Spleen (tissue), 11 donors: ENCODE data around the gene RPTN. TPM values are rescaled to one million over a fixed set of nuclear protein-coding genes. Genes with fewer than 3 reads are reported as not detected.

ENCODE experiments used
- DNase-seq: peaks from one replicate; pipeline ENCODE4 v3.0.0-alpha.2; 2020
- H3K27ac ChIP-seq, 8 donors: fragments of 200-600 bp; sonication (generic) in 7 of 8; 1 replicate in 4 of 8; 2 replicates in 4 of 8; pipeline versions ENCODE4 v1.5.0 to v1.8.0; 2016 to 2021; ENCODE audit warnings: inconsistent platforms in 4 of 8, mild to moderate bottlenecking in 4 of 8, moderate library complexity in 1 of 8
- H3K27me3 ChIP-seq, 7 donors: fragments of 200-600 bp; sonication (generic) in 6 of 7; replicated peaks in 1 of 7; 1 replicate in 4 of 7; 2 replicates in 3 of 7; pipeline versions ENCODE4 v1.5.0 to v1.8.0; 2016 to 2021; ENCODE audit warnings: inconsistent platforms in 3 of 7, mild to moderate bottlenecking in 1 of 7
- H3K36me3 ChIP-seq, 6 donors: fragments of 200-600 bp; sonication (generic) in 5 of 6; 1 replicate in 4 of 6; 2 replicates in 2 of 6; pipeline versions ENCODE4 v1.5.0 to v1.8.0; 2016 to 2021; ENCODE audit warnings: inconsistent platforms in 2 of 6
- H3K4me1 ChIP-seq, 6 donors: fragments of 200-600 bp; sonication (generic) in 5 of 6; 1 replicate in 3 of 6; 2 replicates in 3 of 6; pipeline versions ENCODE4 v1.5.0 to v1.8.0; 2016 to 2021; ENCODE audit warnings: inconsistent platforms in 3 of 6
- H3K4me3 ChIP-seq, 8 donors: fragments of 200-600 bp; sonication (generic) in 7 of 8; 1 replicate in 4 of 8; 2 replicates in 4 of 8; pipeline versions ENCODE4 v1.5.0 to v1.8.0; 2016 to 2021; ENCODE audit warnings: inconsistent platforms in 4 of 8, mild to moderate bottlenecking in 4 of 8, moderate library complexity in 2 of 8
- H3K9me3 ChIP-seq, 8 donors: fragments of 200-600 bp; sonication (generic) in 7 of 8; 1 replicate in 4 of 8; 2 replicates in 4 of 8; pipeline versions ENCODE4 v1.5.0 to v1.8.0; 2016 to 2021; ENCODE audit warnings: inconsistent platforms in 4 of 8
- POLR2A ChIP-seq, 3 donors: fragments of 450-650 bp; IDR thresholded peaks; one replicate each; pipeline ENCODE4 v1.5.1; 2017; ENCODE audit warnings: antibody characterized with exemption in 3 of 3, mild to moderate bottlenecking in 1 of 3
- POLR2AphosphoS5 ChIP-seq, 3 donors: sonication (generic); formaldehyde crosslinking; IDR thresholded peaks; one replicate each; pipeline ENCODE4 v1.5.1; 2017; ENCODE audit warnings: antibody characterized with exemption in 3 of 3
- WGBS, 5 donors: extraction: QIAGEN DNeasy Blood & Tissue Kit in 3 of 5; methylation state at CpG; one replicate each; pipeline versions ENCODE4 v1.1.5 to v1.1.7; 2013 to 2018; 5-methylcytosine and 5-hydroxymethylcytosine counted together
- intact Hi-C: fragments of 100-400 bp; cut with DNase I; formaldehyde crosslinking; loops from one replicate; pipeline ENCODE4 v1.15.0; 2023; ENCODE audit warnings: low total_unique reads
- polyA plus RNA-seq, 3 donors: library from polyadenylated mRNA; stranded (reverse); fragments of 200-250 nt; gene quantifications; one replicate each; pipeline ENCODE4 v1.2.1, GENCODE V29; 2013
- total RNA-seq, 7 donors: library from RNA; depleted of rRNA in 3 of 7; stranded (reverse); fragments of >200 nt in 3 of 7; fragmentation: NEBNext Ultra II Directional in 4 of 7; extraction: Animal tissue kit (Norgen Biotek cat#: 25700) in 4 of 7; gene quantifications; one replicate each; pipeline versions ENCODE4 v1.1.0 to v1.2.1, GENCODE V29; 2016 to 2021
- TF ChIP-seq, protein P1 (sequence below), 11 experiments: fragments of 200-600 bp in 7 of 11; fragments of 450-650 bp in 4 of 11; sonication (generic) in 4 of 11; IDR thresholded peaks in 8 of 11; conservative IDR thresholded peaks in 3 of 11; 1 replicate in 7 of 11; 2 replicates in 4 of 11; pipeline versions ENCODE4 v1.4.0 to v1.8.0; 2016 to 2021; ENCODE audit warnings: antibody characterized with exemption in 11 of 11, inconsistent platforms in 4 of 11, mild to moderate bottlenecking in 1 of 11
- donor health status: healthy with polysubstance abuse.
- donor health status: DM: no; HTN: no; CAD: no; lungs with moderate emphysema.
- donor health status: DM: no; HTN: no; CAD: no.
- donor health status: Bipolar disorder and iron deficiency.
- donor health status: healthy.
- donor health status: DM: no; HTN: no; CAD: no.
- donor health status: DM: yes; HTN: yes; CAD: no.

Gene RPTN
- total and polyA plus RNA-seq, 10 donors = not detected

DNA sequence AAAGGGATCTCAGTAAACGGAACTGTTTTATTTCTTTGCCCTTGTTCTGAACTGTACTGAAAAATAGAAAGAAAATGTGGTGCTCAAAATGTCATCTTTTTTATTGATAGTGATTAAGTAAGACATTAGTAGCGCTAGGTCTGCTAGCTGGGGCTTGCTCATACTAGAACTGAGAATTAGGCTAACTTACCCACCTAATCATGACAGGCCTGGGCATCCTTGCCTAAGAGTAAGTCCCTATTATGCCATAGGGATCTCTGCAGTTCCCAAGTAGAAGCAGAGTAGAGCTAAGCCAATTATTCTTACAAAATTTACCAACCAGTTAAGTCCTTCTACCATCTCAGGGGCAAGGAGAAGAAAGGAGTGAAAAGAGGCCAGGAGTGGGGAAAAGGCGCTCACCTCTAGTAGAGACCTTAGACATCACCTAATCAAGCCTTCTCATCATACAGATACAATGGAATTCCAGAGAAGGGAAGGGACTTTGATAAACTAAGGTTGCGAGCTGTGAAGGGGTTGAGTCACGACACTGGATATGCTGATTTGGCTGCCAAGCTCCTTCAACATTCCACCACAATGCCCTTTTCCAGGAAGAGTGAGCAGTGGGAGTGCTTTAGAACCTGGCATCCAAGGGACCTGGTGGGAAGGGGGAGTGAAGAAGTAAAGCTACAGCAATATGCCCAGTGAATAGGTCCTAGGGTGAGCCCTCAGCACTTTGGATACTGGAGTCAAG, 27.7 kb upstream of the RPTN start:
- no peaks in the 10 kb centered on the region for H3K9me3 ChIP-seq
- H3K27ac ChIP-seq = no peak overlapping the region
- no peaks in the 10 kb centered on the region for H3K36me3 ChIP-seq
- no peak for TF ChIP-seq POLR2A (IDR thresholded peaks at IDR 0.05)
- TF ChIP-seq, protein P1, sequence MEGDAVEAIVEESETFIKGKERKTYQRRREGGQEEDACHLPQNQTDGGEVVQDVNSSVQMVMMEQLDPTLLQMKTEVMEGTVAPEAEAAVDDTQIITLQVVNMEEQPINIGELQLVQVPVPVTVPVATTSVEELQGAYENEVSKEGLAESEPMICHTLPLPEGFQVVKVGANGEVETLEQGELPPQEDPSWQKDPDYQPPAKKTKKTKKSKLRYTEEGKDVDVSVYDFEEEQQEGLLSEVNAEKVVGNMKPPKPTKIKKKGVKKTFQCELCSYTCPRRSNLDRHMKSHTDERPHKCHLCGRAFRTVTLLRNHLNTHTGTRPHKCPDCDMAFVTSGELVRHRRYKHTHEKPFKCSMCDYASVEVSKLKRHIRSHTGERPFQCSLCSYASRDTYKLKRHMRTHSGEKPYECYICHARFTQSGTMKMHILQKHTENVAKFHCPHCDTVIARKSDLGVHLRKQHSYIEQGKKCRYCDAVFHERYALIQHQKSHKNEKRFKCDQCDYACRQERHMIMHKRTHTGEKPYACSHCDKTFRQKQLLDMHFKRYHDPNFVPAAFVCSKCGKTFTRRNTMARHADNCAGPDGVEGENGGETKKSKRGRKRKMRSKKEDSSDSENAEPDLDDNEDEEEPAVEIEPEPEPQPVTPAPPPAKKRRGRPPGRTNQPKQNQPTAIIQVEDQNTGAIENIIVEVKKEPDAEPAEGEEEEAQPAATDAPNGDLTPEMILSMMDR (IDR thresholded peaks at IDR 0.05 in 8 of 11, conservative IDR thresholded peaks at IDR 0.05 in 3 of 11) = no peak
- no peak for TF ChIP-seq POLR2AphosphoS5 (IDR thresholded peaks at IDR 0.05)
- intact Hi-C loops = loop anchor here (2.0 kb wide), 1 partner anchor 134 kb away; no protein-coding TSS in a partner anchor
- peaks cover 0 to 17% (median 5%) of the 10 kb centered on the region in 7 donors for H3K27me3 ChIP-seq
- peaks cover 0 to 27% (median 10%) of the 10 kb centered on the region in 6 donors for H3K4me1 ChIP-seq
- DNase-seq = no peak
- 85 to 94% (median 89%) methylated on average over 5 of the region's 5 CpGs for WGBS, 5 donors
- H3K4me3 ChIP-seq = no peak overlapping the region

DNA sequence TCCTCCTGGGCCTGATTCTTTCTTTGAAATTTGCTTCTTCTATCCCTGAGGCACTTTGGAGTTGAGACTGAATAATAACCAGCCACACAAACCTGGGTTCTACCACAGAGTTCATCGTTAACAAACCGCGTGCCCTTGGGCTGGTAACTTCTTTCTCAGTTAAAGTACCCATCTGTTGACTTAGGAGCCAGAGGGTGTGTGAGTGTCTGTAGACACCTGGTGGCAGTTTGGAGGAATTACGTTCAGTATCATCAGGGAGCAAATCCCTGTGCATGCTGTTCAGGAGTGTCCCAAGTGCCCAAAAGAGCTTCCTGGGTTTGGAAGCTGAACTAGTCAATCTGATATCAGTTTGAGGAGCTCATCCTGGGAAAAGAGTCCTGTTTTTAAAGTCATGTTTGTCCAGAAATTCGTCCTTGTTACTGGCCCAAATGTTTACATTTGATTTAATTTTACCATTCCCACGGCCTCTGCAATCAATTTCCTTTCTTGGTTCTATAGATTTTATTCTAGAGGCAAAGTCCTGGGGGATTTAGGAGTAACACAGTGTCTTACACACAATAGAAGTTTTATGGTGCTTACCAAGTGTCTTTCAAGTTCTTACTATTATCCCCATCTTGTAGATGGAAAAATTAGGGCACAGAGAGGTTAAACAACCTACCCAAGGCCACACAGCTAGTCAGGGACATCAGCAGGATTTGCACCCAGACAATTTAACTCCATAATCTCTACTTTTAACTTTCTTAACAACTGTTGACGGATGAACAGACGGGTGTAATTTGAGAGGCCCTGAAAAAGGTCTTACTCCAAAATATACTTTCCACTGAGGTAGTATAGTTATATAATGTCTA, 26.7 kb upstream of the RPTN start:
- H3K27me3 ChIP-seq = peaks cover 0 to 17% (median 5%) of the 10 kb centered on the region in 7 donors
- intact Hi-C loops = loop anchor here (2.0 kb wide), 2 partner anchors 43 to 133 kb away; no protein-coding TSS in a partner anchor
- no peak overlapping the region for H3K4me3 ChIP-seq
- H3K4me1 ChIP-seq = peaks cover 0 to 27% (median 10%) of the 10 kb centered on the region in 6 donors
- WGBS, 5 donors = 34 to 41% (median 37%) methylated on average over 8 of the region's 8 CpGs
- no peaks in the 10 kb centered on the region for H3K36me3 ChIP-seq
- H3K27ac ChIP-seq = no peak overlapping the region
- no peak for DNase-seq
- TF ChIP-seq POLR2AphosphoS5 (IDR thresholded peaks at IDR 0.05) = no peak
- TF ChIP-seq, protein P1 (IDR thresholded peaks at IDR 0.05 in 8 of 11, conservative IDR thresholded peaks at IDR 0.05 in 3 of 11) = peak; percentile 64 to 88 (median 84)
- H3K9me3 ChIP-seq = no peaks in the 10 kb centered on the region

DNA sequence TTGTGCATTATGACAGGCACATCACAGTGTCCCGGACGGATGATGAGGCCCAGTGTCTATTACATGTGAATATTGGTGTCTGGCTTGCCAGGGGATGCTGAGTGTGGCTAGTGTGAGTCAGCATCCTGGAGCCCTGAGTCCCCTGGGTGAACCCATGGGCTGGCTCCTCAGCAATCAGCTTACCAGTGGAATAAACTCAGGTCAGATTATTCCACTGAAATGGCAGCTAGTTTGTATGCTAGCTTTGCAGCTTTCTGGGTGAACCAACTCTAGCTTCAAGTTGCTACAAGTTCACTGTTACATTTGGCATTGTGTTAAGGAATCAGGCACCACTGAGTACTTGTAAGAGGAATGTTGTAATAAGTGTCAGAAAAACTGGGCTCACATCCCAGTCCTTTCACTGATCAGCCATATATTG, 23.9 kb upstream of the RPTN start:
- no peak overlapping the region for H3K4me3 ChIP-seq
- no peaks in the 10 kb centered on the region for H3K9me3 ChIP-seq
- TF ChIP-seq POLR2AphosphoS5 (IDR thresholded peaks at IDR 0.05) (no peak), POLR2A (IDR thresholded peaks at IDR 0.05) (no peak)
- TF ChIP-seq, protein P1 (IDR thresholded peaks at IDR 0.05 in 8 of 11, conservative IDR thresholded peaks at IDR 0.05 in 3 of 11) = no peak
- no peaks in the 10 kb centered on the region for H3K36me3 ChIP-seq
- no peak for DNase-seq
- H3K27me3 ChIP-seq = peaks cover 0 to 9% (median 0%) of the 10 kb centered on the region in 7 donors
- 59 to 69% (median 68%) methylated on average over 2 of the region's 2 CpGs for WGBS, 5 donors
- intact Hi-C loops = no loop called here
- peaks cover 0 to 13% (median 0%) of the 10 kb centered on the region in 6 donors for H3K4me1 ChIP-seq
- H3K27ac ChIP-seq = no peak overlapping the region

DNA sequence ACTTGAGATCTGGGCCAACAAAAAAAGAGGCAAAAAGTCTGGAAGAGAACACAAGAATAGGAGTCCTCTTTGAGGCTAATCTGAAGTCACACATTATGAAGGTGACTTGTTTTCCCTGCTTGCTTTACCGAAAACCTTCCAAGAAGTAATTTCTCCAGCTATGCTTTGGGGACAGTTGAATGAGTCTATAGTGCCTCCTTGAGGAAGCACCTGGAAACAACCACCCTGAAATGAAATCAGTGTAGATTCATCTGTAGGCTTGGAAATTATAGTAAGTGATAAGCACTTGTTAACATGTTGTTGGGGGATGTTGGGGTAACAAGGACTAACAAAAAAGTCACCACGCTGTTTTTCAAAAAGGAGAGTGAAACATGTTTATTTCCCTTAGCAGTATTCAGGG, 23.4 kb upstream of the RPTN start:
- Histone ChIP-seq H3K4me3 (no peak overlapping the region), H3K27ac (no peak overlapping the region), H3K27me3 (peaks cover 0 to 9% (median 0%) of the 10 kb centered on the region in 7 donors), H3K36me3 (no peaks in the 10 kb centered on the region), H3K4me1 (peaks cover 0 to 13% (median 0%) of the 10 kb centered on the region in 6 donors), H3K9me3 (no peaks in the 10 kb centered on the region)
- TF ChIP-seq POLR2AphosphoS5 (IDR thresholded peaks at IDR 0.05) (no peak), POLR2A (IDR thresholded peaks at IDR 0.05) (no peak)
- TF ChIP-seq, protein P1 (IDR thresholded peaks at IDR 0.05 in 8 of 11, conservative IDR thresholded peaks at IDR 0.05 in 3 of 11) = peak in 8 of 11 experiments; percentile 18 to 62 (median 54)
- DNase-seq = no peak
- intact Hi-C loops = no loop called here
- 61 to 73% (median 67%) methylated on average over 2 of the region's 2 CpGs for WGBS, 5 donors
